HL-60/S4 treated with phorbol 12-myristate 13-acetate at 8.2 ng/mL for 4 days and 3 days (cell line): Measurements from ENCODE around the gene ODC1.
"Not testable (repeated sequence)": the region's sequence is repeated elsewhere in the genome, so short reads cannot be mapped to it uniquely, and the experiment has no call there.

Experiments used
- in situ Hi-C: fragments of 300-500 bp; cut with MboI; formaldehyde crosslinking; loops from 2 replicates; pipeline ENCODE4 v1.15.0; 2022; ENCODE audit warnings: low sequenced_read_pairs

Gene ODC1

DNA sequence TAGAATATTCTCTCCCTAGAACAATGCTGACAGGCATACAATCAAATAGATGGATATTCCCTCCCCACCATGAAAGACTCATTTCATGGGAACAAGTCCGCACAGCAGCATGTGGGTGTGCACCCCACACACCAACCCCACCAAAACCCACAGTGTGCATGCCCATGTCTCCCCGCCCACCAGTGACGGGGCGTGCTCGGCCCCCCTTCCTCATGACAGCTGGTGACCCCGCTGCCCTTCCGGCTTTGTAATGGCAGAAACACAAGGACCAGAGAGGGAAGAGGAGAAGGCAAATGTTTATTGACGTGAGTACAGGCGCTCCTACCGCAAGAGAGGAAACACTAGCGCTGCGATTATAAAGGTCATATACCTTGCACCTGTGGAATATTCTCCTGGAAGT is 30.8 kb upstream of the ODC1 start:
- in situ Hi-C loops: no loop called here

GRCh38 chr2:10478298-10478625 is 30.1 kb upstream of the ODC1 start:
- in situ Hi-C loops: no loop called here

DNA sequence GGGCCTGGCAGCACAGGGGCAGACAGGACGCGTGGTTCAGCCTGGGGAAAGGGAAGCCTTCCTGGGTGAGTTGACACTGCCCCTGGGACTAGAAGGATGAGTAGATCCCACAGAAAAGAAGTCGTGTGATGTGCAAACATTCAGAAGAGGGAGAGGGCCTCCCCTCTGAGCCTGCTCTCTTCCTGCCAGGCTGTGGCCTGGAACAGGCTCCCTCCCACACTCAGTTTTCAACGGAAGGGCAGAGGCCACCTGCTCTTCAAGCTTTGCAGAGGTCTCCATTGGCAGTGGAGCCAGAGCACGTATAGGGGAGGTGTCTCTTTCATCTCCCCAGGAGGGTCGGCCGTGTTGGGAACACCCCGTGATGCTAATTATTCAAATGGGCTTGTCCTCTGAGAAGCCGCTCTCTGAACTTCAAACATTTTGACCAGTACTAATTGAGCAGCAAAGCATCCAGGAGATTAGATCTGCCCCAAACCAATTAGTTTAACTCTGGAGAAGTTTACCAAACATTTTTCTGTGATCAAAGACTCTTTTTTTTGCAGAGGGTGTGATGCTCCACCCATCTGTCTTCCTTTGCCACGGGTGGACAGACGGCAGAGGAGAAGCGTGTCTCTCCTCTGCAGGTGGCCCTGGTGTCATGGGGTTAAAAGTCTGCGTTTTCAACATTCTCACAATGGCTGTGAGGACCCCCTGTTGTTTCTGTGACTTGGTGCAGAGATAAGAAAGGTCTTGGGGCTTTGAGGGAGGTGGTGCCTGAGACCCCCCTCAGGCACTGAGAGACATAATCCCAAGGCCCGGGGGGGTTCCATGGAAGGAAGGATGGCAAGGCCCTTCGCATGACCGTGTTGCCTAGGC is 29.5 kb upstream of the ODC1 start:
- in situ Hi-C loops: no loop called here

DNA sequence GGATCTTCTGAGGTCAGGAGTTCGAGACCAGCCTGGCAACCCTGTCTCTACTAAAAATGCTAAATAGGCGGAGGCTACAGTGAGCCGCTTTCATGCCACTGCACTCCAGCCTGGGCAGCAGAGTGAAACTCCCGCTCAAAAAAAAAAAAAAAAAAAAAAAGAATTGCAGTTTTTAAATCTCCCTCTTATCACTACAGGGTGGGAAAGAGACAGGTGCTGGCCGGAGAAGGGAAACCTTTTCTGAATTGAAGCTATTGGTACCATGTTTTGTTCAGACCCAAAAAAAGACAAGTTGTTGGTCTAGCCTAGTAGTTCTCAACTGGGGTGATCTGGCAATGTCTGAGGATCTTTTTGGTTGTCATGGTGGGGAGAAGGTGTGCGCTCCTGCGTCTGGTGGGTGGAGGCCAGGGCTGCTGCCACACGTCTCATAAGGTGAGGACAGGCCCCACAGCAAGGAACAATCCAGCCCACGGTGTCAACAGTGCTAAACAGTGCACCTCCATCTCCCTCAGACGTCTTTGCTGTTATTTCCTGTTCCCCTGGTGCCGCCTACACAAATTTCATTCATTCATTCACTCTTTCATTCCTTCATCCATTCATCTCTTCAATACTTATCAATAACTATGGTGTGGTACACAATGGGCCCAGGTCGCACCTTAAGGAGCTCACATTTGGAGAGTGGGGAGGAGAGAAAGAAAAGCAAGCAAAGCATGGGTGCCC is 28.8 kb upstream of the ODC1 start:
- in situ Hi-C loops: no loop called here

DNA sequence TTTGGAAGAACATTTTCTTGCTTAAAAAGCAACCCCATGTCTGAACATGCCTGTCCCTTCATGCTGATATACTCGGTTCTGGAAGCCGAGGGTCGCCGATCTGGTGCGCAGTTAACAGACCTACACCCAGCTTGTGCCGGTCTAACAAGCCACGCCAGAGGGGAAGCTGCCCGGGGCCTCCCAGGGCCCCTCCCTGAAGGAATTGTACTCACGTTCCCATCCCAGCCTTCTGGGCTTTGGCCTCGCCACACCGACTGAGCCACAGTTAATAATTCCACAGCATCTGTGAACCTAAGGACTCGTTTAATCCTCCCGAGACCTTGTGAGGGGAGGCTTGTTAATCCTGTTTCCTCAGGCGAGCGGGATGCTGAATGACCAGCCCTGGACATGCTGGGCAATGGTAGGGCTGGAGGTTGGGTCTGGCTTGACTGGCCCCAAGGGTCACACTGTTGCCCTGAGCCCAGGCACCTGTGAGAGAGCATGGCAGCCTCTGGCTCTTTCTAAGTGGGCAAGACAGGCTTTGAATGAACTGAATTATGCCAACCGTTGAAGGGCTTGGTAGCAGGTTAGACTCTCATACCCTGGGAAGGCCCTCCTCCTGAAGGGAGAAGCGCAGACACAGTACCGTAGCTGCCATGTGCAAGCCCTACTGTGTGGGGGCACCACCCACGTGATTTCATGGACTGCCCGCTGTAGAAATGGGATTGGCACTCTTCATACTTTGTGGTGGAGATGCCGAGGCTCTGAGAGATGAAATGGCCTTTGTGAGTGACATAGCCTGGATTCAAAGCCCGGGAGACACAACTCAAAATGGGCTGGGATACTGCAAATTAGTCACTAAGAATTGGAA is 27.9 kb upstream of the ODC1 start:
- in situ Hi-C loops: no loop called here

- in situ Hi-C loops: no loop called here
Measured at GRCh38 chr2:10475221-10475722, 27.1 kb upstream of the ODC1 start.

DNA sequence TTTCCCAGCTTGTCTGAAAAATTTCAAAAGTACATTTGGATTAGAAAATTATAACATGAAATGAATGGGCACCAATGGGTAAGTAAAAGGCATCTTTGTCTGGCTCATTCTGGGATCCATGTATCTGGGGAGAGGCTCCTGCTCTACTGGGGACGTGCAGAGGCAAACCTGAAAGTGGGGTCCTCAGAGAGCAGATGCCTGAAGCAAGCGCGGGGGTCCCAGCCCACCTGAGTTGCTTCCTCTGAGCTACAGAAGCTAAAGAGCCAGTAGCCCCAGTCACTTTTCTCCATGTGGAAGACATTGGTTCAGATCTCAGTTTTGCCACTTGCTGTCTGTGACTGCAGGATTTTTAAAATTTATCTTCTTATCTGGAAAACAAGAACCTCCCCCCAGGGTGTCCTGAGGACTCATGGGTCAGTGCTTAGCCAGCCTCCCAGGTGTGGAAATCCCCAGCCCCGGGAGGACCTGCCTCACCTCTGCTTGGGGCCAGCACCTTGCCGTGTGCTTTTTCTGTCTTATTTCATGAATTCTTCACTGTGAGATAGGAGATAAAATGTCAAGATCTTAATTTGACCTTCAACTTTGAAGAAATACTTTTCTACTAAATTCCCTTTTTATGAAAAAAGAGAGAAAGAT is 25.1 kb upstream of the ODC1 start:
- in situ Hi-C loops: no loop called here

DNA sequence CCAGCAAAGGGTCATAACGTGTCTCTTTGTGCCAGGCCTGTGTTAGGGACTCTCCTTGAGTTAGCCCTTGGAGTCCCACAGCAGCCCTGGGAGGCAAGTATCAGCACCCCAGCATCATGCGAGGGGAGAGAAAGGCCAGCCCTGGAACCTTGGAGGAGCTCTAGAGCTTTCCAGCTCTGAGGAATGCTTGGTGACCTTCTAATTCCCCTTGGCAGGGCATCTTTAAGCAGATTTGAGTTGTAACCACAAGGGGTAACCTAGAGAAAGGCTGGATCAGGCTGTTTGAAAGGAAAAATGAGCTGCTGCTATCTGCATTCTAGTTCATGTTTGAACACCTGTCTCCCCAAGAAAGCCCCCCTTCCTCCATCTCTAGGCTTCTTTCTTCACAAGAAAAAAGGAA is 23.8 kb upstream of the ODC1 start:
- in situ Hi-C loops: no loop called here

DNA sequence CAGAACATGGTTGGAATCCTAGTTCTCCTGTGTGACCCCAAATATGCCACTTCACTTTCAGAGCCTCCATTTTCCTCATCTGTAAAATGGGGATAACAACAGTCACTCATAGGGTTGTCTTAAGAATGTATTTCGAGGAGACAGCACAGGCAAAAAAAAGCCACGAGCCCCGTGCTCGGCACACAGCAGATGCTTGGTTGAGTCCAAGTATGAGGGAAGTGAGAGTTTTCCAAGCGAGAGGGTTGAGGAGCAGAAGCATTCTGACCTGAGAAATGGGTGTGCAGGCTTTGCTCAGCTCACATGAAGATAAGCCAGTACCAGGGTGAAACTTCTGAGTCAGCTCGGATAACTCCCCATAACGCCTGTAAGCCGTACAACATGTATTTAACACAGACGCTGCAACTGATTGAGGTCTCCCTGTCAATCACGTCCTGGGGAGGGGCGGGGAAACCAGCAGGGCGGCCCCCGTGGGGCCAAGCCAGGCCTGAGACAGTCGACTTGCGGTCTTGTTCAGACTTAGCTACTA is 23.0 kb upstream of the ODC1 start:
- in situ Hi-C loops: no loop called here

DNA sequence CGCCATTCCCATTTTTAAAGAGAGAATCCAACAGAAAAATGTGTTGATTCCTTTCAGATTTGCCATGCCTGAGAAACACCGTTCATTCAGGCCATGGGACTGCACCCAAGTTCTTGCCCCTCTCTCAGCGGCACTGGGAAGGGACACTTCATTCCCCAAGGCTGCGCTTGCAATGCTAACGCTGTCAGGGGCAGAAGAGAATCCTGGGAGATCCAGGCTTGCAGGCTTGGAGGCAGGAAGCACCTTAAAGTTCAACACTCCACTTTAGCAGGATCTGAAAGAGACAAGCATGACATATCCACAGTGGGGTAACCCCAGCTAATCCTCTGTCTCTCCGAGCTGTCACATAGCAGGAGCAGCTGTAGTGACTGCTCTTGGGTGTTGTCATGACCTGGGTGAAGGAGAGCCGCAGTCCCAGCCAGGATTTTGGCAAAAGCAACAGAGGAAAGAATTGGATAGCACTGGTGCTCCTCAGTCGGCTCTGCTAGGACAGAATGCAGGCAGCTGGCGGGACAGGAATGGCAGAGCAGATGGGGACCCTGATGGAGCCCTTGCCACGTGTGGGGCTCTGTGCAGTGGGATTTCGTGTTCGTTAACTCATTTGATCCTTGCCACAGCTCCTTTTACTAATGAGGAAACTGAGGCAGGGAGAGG is 22.0 kb upstream of the ODC1 start:
- in situ Hi-C loops: no loop called here

DNA sequence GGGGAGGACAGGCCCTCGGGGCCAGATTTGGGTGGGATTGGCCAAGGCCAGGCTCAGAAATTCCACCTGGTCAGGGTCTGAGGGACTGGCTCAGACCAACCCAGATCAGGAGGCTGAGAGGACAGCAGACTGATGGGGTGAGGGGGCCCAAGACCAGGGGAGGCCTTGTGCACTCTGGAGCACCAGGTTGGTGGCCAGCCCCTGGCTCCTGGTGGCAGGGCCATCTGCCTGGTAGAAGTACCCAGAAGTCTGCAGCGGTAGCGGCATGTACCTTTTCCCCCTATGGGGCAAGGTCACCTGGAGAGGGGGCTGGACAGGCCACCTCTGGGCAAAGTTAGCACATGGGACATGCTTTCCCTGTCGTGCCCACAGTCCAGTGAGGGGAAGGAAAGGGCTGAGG is 21.2 kb upstream of the ODC1 start:
- in situ Hi-C loops: no loop called here

GRCh38 chr2:10467401-10467800 is 19.3 kb upstream of the ODC1 start:
- in situ Hi-C loops: no loop called here

- in situ Hi-C loops: no loop called here
Measured at GRCh38 chr2:10466801-10467200, 18.7 kb upstream of the ODC1 start.

DNA sequence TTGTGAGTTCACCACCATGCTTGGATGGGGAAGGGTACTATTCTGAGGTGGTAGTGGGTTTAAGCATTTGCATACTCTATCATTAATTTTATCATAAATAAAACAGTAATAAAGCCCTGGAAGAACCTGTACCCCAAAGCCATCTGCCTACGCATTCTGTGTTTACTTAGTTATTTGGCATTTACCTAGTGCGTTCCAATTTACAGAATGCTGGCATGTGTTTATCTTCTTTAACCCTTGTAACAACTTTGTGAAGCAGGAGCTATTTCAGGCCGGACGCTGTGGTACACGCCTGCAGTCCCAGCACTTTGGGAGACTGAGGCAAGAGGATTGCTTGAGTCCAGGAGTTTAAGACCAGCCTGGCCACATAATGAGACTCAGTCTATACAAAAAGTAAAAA is 17.8 kb upstream of the ODC1 start:
- in situ Hi-C loops: no loop called here

- in situ Hi-C loops: no loop called here
Measured at GRCh38 chr2:10462178-10463083, 14.3 kb upstream of the ODC1 start.

DNA sequence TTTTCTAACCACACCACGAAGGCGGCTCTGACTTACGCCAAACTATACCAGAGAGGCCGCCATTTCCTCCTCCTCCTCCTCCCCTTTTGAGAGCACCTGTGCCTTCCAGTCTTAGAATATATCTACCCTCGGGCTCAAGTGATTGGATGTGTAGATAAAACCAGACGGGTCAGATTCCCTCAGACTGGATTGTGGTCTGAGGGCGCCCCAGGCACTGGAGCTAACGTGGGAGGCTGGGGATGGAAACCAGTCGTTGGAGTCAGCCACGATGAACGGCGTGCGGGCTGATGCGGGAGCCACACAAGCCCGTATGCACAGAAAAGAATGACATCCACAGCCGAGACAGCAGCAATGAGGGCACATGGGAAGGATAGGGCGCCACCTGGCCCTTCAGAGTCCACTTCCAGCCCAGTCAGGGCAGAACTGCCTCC is 12.3 kb upstream of the ODC1 start:
- in situ Hi-C loops: no loop called here

GRCh38 chr2:10457846-10458598 is 9.9 kb upstream of the ODC1 start:
- in situ Hi-C loops: no loop called here

GRCh38 chr2:10457195-10457594 is 9.1 kb upstream of the ODC1 start:
- in situ Hi-C loops: not testable (repeated sequence)
